GM18909 (cell line): Measurements from ENCODE around the gene TMEM203.

Experiments
- ATAC-seq: cut with Tn5 transposase; IDR thresholded peaks from one replicate; pipeline ENCODE4 v1.9.1; 2021; ENCODE audit warnings: mild to moderate bottlenecking; ENCODE audit not compliant: unreplicated experiment, poor library complexity

TMEM203 gene

DNA sequence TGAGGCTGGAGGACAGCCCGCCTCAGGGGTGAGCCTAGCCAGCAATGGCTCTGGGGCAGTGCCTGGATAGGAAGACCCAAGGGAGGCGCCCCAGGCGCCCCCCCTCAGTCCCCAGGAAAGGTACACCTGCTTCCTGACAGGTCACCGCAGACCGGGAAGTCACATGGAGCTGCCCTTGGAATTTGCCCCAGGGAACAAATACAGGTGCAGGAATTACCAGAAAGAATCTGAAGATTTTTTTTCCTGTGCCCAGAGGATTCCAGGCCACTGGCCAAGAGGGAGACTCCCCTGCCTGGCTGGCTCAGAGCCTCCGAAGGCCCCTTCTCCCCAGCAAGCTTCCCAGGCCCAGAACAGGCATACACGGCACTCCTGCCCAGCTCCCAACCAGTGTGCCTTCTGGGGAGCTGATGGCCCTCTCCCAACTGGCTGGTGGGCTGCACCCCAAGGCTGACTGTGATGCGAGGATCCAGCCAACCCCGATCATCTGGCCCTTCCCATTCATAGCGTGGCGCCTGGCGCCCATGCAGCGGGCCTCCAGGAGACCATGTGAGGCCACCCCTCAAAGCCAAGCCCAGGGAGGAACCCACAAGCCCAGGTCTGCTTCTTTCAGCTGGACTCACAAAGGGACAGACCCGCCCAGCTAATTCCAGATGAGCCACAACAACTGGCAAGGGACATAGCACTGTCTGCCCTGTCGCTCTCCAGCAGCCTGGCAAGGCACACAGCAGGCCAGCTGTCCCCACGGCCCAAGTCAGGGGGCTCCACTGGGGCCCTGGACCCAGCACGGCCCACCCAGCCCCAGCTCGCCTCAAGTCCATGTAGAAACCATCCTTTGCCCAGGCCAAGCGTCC is 7.2 kb downstream of the TMEM203 start:
- ATAC-seq = no peak

DNA sequence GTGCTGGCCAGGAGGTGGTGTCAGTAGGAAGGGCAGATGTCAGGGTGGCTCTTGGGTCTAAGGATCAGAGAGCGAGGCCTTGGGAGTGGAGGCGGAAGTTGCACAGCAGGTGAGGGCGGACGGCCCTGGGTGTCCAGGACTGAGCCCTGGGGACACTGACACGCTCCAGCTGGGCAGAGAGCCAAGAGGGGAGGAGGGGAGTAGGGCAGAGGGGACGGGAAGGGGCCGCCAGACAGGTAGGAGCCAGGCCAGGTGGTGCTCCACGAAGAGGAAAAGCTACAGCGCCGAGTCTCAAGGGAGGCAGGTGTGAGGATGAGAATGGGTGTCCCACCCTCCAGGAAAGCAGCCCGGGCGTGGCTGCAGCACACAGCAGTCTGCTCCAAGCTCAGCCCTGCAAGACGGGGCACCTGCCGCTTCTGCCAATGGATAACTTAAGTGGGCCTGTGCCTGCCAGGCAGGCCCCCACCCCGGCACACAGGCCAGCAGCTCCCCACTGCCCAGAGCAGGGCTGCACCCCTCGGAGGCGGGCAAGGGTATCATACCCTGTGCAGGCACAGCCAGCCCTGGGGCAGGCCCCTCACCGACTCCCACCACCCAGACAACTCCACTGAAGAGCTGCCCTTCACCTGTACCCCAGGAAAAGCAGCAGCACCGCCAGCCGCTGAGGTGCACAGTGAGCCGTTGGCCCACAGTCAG is 9.8 kb downstream of the TMEM203 start:
- no peak for ATAC-seq

DNA sequence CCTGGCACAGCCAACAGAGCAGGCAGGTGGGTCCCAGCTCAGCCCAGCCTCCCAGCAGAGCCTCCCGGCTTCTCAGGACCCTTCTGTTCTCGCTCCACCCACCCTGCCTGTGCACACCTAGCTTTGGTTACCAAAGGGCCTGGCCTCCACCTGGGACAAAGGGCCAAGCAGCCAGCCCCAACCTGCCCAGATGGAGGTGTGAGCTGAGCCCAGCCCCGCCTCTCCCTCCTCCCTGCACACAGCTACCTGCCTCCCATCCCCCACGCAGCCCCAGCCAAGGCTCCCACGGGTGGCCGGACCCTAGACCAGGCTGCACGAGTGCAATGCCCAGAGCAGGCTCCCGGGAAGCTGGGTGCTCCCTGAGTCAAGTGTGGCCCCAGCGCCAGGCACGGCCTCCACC is 10.5 kb downstream of the TMEM203 start:
- ATAC-seq = no peak

DNA sequence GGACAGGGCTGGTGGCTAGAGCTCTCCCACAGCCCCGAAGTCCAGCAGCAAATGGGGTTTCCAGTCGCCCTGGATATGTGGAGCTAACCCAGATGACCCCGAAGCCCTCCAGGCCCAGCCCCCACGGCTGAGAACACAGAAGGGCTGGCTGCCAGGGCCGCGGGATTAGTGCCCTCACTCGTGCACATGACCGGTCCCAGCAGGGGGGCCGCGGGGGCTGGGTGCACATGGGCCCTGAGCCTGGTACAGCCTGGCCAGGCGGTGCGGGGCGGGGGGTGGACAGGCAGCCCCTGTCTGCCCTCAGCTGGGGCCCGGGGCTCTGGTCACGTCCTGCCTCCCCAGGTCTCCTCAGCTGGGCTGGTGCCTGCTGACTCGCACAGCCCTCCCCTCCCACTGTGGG is 11.1 kb downstream of the TMEM203 start:
- no peak for ATAC-seq

DNA sequence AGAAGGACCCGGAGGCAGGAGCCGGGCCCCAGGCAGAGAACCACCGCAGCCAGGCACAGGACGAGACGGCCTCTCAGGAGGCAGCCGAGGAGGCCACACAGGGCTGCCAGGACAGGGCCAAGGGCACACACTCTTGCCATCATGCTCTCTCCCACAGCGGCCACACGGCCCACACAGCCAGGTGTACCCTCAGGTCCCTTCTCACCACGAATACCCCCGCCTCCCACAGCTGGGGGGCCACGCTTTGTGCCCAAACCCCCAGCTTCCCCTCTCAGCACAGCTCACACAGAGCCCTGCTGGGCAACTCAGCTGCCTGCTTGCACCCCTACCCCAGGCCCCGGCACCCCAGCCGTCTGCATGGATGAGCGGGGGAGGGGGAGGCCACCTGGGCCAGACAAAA is 11.7 kb downstream of the TMEM203 start:
- no peak for ATAC-seq

DNA sequence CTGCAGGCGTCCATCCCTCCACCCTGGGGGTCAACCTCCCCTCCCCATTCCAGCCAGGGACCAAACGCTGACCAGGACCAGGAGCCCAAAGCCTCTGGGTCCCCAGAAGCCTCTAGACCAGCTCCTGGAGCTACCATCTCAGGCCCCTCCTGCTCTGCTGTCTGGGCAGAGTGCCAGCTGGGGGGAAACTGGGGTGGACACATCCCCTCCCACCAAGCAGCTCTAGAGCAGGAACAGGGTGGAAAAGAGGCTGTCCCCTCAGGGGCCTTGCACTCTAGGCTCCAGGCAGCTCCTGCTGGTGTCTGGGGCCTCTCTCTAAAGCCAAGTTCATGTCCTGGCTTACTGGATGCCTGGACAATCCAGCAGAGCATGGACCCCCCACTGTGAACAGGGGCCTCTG is 12.6 kb downstream of the TMEM203 start:
- ATAC-seq = no peak

DNA sequence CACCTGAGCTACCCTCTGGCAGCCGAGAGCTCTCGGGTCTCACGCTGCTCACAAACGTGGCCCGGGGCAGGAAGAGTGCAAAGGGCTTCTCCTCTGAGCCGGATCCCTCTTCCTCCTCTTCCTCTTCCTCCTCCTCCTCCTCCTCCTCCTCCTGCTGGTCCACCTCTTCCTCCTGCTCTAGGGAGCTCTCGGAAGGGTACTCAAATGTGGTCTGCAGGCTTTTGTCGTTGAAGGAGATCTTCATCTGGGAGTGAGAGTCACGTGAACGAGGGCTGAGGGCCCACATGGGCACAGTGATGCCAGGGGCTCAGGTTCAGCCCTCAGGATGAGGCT is 13.0 kb downstream of the TMEM203 start:
- no peak for ATAC-seq

DNA sequence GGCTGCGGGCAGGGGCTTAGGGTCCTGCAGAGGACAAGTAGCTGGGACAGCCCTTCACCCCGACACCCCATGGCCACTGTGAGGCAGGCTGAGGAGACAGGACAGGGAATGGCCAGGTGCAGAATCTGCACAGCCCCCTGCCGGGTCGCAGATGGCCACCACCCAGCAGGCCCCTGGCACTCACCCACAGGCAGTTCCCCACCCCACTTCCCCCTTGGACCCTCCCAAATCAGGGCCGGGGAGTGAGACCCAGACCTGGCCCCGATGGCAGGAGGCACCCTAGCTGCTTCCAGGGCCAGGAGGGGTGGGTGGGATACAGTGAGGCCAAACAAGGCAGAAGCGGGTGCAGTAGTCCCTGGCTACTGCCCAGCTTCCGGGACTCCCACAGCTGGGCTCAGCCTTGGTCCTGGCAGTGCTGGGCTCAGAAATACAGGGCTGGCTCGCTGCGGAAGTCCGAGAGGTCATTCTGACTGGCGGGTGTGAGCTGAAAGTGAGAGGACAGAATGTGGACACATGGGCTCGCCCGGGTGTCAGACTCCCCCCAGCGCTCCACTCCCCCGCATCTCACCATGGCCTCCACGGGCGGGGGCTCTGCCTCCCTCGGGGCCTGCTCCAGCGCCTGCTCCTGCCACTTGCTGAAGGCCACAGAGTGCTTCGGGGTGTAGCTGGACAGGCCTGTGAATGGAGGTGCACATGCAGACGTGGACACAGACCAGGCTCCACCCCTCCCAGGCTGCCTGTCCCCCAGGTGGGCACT is 13.6 kb downstream of the TMEM203 start:
- ATAC-seq = no peak

DNA sequence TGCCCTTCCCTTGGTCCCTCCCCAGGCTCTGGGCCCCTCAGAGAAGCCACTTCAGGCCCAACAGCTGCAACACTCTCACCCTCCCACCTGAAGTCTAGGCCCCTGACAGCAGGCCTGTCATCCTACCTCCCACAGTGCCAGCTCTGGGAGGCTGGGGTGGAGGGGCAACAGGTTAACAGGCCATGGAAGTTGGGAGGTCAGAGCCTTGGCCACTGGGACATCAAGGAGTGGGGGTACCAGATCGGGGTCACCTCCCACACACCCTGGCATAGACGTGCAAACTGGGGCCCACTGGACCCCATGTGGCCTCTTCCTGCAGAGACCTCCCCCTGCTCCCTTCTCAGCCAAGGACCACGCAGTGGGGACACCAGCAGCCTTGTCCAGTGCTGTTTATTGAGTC is 14.2 kb downstream of the TMEM203 start:
- no peak for ATAC-seq

DNA sequence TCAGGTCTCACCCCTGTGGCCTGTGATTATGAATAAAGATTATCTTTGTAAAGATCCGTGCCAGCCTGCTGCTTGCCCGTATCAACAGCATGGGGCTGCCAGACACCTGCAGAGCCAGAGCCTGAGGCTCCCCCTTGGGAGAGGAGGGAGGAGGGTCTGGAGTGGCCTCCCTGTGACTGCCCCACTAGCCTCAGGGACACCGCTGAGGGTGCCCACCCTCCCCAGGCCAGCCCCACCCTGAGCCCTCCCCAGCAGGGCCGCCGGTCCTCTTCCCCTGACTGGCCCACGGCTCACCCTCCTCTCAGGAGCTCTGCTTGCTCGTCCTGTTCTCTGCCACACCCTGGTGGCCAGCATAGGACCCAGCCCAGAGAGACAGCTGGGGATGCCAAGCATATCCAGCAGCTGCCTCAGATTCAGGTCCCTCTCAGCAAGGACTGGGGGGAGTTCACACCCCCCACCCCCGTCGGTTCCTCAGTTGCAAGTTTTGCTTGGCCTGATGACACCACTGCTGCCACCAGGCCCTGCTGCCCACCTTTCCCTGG is 15.1 kb downstream of the TMEM203 start:
- no peak for ATAC-seq

DNA sequence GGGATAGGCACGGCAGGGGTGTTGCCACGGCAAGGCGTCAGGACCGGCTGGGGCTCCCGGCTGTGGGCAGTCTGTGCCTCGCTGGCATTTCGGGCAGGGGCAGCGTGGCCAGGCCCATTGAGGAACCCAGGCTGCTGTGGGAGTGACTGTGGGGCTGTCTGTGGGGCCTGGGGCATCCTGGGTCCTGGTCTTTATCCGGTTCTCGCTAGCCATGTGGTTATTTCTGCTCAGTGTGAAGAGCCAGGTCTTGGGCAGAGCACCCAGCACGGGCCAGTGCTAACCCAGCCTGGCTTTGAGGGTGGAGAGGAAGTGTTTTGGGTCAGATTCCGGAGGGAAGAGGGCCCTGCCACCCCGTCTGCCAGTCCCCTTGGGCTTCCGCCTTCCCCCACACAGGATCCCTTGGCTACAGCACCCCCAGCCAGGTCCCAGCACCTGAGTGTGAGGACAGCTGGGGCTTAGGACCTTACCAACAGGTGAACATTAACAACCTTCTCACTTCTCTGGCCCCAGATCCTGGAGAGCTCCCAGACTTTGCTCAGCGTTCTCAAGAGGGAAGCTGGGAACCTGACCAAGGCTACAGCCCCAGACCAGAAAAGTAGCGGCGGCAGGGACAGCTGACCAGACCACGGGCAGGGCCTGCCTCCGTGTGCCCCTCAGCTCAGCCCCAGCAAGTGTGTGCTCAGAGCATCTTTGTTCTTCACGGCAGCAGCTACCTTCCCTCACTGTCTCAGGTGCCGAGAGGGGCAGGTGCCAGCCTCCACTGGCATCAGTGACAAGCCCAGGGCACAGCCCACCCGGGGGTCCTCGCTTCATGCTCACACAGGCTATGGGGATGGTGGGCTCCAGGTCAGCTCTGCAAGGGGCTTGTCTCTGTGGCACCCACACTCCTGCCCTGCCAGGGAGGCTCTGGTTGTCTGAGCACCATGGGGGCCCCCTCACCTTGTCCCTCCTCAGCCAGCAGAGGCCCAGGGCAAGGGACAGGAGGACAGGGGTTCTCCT is 15.9 kb downstream of the TMEM203 start:
- ATAC-seq = peak; percentile 1

DNA sequence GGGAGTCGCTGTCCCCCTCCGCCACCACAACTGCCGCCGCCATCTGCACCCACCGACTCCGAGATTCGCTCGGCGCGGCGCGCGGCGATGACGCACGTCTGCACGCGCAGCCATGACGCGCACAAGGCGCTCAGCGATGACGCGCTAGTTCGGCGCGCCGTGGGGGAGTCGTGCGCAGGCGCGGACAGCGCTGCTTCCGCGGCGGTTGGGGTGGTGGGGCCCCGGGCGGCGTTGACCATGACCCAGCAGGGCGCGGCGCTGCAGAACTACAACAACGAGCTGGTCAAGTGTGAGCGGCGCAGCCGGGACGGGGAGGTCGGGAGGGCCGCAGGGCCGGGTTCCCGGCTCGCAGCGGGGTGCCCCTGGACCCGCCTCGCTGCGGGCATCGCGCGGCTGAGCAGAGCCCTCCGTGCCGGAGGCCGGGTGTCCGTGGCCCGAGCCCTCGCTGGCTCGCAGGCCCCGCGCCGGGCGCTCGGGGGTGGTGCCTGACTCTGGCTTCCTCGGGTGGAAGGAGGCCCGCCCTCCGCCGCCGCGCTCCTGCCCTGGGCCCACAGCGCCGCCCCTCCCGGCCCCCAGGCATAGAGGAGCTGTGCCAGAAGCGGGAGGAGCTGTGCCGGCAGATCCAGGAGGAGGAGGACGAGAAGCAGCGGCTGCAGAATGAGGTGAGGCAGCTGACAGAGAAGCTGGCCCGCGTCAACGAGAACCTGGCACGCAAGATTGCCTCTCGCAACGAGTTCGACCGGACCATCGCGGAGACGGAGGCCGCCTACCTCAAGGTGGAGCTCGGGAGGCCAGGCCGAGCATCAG is 16.8 kb downstream of the TMEM203 start, which contains the start of the genes ANAPC2 and SSNA1:
Gene ANAPC2 (minus strand): TSS at position 71 of the 807 bp plus-strand sequence. CDS start 28 bp downstream, at position 43.
Gene SSNA1 (plus strand): TSS at position 187 of the 807 bp plus-strand sequence. CDS start 51 bp downstream, at position 238.
- peak; percentile 74 for ATAC-seq

DNA sequence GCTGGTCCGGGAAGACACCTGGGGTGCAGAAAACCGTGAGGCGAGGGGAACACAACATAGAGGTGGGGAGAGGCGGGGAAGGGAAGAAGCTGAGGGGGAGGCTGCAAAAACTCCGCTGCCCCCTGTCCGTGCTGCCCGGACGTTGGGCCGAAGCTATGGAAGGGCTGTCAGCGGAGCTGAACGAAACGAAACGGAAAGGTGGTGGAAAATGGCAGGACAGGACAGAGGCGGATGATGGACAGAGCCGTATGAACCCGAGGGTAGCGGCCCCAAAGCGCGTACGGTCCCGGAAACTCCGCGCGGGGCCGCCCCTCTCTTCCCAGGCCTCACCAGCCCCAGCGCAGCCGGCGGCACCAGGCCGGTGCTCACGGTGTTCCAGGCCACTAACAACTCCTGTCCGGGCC is 17.4 kb downstream of the TMEM203 start:
- ATAC-seq = no peak

DNA sequence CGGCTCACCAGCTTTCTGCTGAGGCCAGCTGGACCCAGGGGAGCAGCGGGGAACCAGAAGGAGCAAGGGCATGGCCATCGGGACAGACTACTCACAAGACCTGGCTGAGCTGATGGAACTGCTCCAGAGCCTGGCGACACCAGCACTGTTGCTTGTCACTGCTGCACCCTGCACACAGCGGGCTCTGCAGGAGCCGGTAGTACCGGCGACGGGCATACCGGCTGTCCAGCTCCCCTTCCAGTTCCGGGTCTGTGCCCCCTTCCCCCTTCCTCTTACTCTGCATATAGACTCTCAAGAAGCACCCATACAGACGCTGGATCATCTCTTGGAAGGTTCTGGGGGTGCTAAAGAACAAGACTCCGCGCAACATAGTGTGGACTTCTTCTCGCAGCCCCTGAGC is 18.1 kb downstream of the TMEM203 start:
- no peak for ATAC-seq

DNA sequence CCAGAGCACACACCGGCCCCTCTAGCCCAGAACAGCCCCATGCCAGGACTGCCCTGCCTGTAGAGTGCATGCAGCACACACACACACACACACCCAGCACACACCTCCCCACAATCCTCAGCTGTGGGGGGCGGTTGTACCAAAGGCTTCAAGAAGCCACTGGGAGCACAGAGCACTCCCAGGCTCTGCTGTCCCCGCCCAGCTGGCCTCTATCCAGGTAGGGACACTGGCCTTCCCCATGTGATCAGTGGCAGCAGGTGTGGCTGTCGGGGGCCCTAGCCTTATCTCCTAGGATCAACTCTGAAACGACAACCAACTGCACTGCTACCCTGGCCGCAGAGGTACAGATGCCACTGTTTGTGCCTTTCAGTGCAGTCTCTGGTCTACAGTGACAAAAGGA is 19.1 kb downstream of the TMEM203 start:
- ATAC-seq = no peak

DNA sequence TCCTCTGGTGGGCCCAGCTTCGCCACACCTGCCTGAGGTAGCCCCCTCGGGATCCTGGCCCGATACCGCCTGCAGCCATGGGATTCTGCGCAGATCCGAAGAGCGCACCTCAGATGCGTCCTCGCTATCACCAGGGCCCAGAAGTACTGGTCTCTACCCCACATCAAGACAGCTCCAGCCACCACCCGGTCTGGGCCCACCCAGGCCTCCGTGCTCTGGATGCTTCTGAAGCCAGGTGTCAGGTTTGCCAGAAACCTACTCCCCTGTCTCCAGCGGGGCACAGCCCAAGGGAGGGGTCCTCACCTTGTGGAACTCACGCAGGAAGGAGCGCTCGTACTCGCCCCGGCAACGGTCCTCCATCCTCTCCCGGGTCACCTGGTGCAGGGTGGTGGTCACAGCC is 19.5 kb downstream of the TMEM203 start:
- ATAC-seq = no peak

DNA sequence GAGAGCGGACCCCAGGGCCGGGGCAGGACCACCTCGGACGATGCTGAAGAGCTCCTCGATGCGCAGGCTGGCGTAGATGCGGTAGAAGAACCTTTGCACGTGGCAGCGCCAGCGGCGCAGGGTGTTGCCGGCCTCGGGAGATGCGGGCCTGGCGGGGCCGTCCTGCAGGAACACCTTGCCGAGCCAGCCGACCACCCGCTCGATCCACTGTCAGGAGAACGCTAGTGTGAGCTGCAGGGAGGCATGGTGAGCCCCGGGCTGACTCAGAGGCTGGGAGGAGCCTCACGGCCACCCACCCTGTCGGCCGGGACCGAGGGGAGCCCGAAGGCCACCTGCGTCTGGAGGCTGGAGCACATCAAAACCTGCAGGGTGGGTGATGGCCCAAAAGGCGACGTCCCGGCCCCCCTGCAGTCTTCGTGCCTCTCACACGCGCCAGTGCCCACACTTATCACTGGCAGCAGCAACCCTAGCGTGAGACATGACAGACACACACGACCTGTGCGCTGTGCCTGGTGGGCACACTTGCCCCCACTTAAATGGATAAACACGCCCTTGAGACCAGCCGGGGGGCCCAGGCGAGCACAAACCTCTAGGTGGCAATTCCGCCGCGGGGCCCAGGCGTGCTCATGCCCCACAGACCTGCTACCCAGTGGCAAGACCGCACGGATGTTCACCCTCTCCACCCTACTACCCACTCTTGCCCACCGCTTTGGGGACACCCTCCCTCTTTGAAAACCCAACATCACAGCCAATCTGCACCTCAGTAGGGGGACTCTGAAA is 20.4 kb downstream of the TMEM203 start:
- no peak for ATAC-seq

DNA sequence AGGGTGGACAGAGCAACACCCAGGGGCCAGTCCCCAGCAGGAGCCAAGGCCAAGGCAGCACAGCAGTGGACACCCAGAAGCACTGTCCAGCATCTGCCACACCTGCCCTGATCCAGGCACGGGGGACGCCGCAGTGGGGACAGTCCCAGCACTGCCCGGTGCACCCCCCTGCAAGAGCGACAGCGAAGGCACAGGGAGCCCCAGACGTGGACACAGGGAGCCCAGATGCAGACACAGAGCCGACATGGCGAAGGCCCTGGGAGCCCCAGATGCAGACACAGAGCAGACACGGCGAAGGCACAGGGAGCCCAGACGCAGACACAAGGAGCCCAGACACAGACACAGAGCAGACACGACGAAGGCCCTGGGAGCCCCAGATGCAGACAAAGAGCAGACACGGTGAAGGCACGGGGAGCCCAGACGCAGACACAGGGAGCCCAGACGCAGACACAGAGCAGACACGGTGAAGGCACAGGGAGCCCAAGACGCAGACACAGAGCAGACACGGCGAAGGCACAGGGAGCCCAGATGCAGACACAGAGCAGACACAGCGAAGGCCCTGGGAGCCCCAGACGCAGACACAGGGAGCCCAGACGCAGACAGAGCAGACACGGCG is 21.4 kb downstream of the TMEM203 start:
- ATAC-seq = no peak
